Measurements from ENCODE around the gene MT1B. TPM values are rescaled to one million over a fixed set of nuclear protein-coding genes. Genes with fewer than 3 reads are reported as not detected.

MT1B gene
- total RNA-seq: not detected in 2 replicates

DNA sequence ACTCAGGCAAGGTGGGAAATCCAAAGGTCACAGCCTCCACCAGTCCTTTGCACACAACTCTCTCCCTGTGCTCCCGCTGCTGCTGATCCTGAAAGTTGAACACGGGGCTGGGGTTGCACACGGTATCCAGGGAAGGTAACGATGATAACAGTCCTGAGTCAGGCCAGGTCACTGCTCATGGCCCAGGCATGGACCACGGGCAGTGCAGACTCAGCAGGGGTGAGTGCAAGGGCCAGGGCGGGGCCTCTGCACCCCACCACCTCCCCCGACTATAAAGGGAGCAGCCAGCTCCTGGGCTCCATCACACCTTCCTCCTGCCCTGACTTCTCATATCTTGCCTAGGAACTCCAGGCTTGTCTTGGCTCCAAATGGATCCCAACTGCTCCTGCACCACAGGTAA lies at the start of gene MT1B:
Gene MT1B, plus strand, starts transcription at position 301 of the 400 bp plus-strand sequence. Its CDS starts 68 bp downstream, at position 369.

DNA sequence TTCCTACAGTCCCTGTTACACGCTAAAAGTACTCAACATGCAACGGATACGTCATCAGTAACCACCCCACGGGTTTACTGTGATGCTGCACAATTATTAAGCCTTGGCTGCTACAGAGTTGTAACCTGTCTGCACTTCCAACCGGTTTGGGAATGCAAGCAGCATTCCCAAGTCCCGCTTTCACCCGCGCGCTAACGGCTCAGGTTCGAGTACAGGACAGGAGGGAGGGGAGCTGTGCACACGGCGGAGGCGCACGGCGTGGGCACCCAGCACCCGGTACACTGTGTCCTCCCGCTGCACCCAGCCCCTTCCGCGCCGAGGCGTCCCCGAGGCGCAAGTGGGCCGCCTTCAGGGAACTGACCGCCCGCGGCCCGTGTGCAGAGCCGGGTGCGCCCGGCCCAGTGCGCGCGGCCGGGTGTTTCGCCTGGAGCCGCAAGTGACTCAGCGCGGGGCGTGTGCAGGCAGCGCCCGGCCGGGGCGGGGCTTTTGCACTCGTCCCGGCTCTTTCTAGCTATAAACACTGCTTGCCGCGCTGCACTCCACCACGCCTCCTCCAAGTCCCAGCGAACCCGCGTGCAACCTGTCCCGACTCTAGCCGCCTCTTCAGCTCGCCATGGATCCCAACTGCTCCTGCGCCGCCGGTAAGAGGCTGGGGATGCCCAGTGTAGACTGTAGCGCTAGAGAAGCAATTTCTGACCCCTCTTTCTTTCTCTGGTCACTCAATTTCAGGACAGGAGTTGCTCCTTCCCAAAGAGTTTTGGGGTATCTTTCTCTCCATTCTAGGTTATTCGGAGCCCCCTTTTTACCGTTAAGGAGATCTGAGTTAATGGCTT lies 43.4 kb upstream of the MT1B start, which contains the start of gene MT2A:
Gene MT2A, plus strand, starts transcription at position 542 of the 833 bp plus-strand sequence. Its CDS starts 72 bp downstream, at position 614.

GRCh38 chr16:56625140-56625942 lies 26.3 kb upstream of the MT1B start, which contains the start of gene MT1E:
TSS of gene MT1E (plus strand) at chr16:56625781. CDS start at chr16:56625852, 71 bp downstream.

GRCh38 chr16:56632156-56632847 lies 19.4 kb upstream of the MT1B start, which contains the start of gene MT1M:
TSS of gene MT1M (plus strand) at chr16:56632659. CDS start at chr16:56632732, 73 bp downstream.

DNA sequence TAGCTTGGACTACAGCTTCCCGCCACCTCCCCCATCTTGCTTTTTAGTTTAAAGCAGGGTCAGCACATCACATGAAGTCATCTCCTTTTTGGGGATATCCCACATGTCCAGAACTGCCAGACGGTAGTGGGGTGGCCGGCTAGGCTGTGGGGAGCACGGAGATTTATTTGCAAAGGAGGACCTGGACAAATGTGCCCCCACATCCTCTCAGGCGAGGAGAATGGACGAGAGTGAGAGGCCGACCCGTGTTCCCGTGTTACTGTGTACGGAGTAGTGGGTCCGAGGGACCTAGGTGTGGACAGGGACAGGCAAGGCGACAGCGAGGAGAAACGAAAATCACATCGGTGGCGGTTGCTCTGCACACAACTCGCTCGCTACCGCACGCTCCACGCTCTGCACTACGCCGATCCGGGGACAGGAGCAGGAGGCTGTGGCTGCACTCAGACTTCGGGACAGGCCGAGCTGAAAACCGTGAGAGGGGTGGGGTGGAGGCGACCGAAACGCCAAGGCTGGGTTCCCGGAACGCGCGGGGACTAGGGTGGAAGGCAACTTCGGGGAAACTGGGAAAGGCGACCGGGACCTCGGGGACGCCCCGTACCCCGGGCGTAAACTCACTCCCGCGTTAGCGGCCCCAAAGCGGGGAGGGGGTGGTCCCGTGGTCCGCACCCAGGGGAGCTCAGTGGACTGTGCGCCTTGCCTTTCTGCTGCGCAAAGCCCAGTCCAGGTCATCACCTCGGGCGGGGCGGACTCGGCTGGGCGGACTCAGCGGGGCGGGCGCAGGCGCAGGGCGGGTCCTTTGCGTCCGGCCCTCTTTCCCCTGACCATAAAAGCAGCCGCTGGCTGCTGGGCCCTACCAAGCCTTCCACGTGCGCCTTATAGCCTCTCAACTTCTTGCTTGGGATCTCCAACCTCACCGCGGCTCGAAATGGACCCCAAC lies 13.6 kb upstream of the MT1B start, which contains the start of gene MT1A:
Gene MT1A, plus strand, starts transcription at position 853 of the 937 bp plus-strand sequence. Its CDS starts 73 bp downstream, at position 926.

DNA sequence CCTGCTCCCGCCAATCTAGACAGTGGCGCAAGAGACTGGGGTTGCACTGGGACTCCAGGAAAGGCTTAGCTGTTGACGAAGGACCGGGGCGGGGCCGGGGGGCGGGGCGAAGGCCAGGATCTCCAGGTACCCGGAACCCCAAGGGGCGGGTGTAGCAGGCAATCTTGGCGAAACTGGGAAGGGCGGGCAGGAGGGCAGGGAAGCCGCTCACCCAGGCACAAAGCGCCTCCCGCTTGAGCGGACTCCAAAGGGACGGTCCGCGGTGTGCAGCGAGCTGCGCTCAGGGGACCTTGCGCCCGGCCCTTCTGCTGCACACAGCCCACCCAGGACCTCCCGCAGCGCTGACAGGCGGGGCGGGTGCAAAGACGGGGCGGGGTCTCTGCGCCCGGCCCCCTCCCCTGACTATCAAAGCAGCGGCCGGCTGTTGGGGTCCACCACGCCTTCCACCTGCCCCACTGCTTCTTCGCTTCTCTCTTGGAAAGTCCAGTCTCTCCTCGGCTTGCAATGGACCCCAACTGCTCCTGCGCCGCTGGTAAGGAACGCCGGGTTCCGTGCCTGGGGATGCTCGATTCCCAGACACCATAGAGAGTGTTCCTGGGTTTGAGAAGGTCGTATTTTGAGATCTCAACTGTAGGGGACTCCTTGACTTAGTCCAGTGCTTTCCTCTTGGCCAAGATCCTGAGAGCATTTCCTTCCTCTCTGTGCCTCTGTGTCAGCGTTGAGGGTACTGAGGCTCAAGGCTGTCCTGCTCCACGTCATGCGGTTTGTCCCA lies 6.1 kb downstream of the MT1B start, which contains the start of gene MT1F:
Gene MT1F, plus strand, starts transcription at position 405 of the 772 bp plus-strand sequence. Its CDS starts 100 bp downstream, at position 505.

GRCh38 chr16:56667581-56668571 lies 16.2 kb downstream of the MT1B start, which contains the start of gene MT1G:
TSS of gene MT1G (minus strand) at chr16:56668065. CDS start at chr16:56667993, 72 bp downstream.

DNA sequence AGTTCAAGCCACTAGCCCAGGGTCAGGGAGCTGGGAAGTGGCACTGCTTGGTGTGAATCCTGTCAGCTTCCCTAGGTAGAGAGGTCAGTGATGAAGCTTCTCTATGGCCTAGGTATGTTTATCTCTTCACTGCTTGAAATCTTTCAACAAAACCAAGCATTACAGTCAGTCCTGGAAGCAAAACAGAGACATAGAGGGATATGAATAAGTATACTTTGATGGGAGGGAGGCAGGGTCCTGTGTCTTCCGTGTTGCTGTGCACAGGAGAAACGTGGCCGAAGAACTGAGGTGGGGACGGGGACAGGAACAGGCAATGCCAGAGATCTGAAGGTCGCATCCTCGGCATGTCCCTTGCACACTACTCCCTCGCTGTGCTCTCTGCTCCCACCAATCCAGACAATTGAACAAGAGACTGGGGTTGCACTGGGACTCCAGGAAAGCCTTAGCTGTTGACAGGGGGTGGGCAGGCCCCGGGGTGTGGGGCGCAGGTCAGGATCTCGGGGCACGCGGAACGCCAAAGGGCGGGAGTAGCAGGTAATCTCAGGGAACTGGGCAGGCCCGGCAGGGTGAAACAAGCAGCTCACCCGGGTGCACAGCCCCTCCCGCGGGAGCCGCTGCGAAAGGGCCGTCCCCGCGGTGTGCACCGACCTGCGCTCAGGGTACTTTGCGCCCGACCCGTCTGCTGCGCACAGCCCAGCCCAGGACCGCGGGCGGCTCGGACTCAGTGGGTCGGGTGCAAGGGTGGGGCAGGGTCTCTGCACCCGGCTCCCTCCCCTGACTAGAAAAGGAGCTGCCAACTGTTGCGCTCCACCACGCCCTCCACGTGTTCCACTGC lies 17.5 kb downstream of the MT1B start, which contains the start of gene MT1H:
Gene MT1H, plus strand, starts transcription at position 810 of the 835 bp plus-strand sequence. CDS start 71 bp downstream, outside the sequence.

DNA sequence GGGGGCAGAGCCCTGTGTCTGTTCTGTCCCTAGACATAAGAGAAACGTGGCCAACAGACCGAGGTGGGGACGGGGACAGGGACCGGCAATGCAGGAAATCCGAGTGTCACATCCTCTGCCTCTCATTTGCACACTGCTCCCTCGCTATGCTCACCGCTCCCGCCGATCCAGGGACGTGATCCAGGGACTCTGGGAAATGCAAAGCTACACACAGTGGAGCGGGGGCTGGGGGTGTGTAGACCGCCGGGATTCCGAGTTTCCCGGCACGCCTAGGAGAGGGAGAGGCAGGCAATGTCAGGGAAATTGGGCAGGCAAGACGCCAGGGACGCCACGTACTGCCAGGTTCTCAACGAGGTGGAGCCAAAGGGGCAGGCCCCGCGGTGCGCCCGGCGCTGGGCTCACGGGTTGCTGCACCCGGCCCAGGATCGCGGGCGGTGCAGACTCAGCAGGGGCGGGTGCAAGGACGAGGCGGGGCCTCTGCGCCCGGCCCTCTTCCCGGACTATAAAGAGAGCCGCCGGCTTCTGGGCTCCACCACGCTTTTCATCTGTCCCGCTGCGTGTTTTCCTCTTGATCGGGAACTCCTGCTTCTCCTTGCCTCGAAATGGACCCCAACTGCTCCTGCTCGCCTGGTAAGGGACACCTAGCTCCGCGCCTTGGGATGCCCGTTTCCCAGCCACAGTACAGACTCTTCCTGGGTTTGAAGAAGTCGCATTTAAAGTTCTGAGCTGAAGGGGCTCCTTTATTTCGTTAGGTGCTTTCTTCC lies 30.4 kb downstream of the MT1B start, which contains the start of gene MT1X:
Gene MT1X, plus strand, starts transcription at position 532 of the 764 bp plus-strand sequence. Its CDS starts 71 bp downstream, at position 603.

Other genes with a start within 250 kb of the MT1B start
- 235 and 267 TPM in 2 replicates for gene AMFR, start 226.3 kb upstream of the MT1B start, total RNA-seq
- 39.6 and 59.7 TPM in 2 replicates for gene NUDT21, start 200.6 kb upstream of the MT1B start, total RNA-seq
- 63.6 and 156 TPM in 2 replicates for gene OGFOD1, start 200.3 kb upstream of the MT1B start, total RNA-seq
- gene BBS2, start 131.9 kb upstream of the MT1B start, total RNA-seq: 57.6 and 62.5 TPM in 2 replicates
- not detected in 2 replicates for gene MT4, start 86.8 kb upstream of the MT1B start, total RNA-seq
- gene MT3, start 62.4 kb upstream of the MT1B start, total RNA-seq: not detected in 2 replicates
- gene MT2A, start 43.3 kb upstream of the MT1B start, total RNA-seq: 15.4 and 173 TPM in 2 replicates
- 74.2 and 274 TPM in 2 replicates for gene MT1E, start 26.1 kb upstream of the MT1B start, total RNA-seq
- gene MT1M, start 19.2 kb upstream of the MT1B start, total RNA-seq: 0.34 and 0.57 TPM in 2 replicates
- not detected in 2 replicates for gene MT1A, start 13.2 kb upstream of the MT1B start, total RNA-seq
- 1.4 and 4.3 TPM in 2 replicates for gene MT1F, start 6.1 kb downstream of the MT1B start, total RNA-seq
- 0.68 and 3.3 TPM in 2 replicates for gene MT1G, start 16.2 kb downstream of the MT1B start, total RNA-seq
- gene MT1H, start 17.9 kb downstream of the MT1B start, total RNA-seq: not detected in 2 replicates
- gene MT1X, start 30.6 kb downstream of the MT1B start, total RNA-seq: 103 and 1,248 TPM in 2 replicates
- gene NUP93, start 78.2 kb downstream of the MT1B start, total RNA-seq: 55.5 and 57.1 TPM in 2 replicates
- gene SLC12A3, start 213.3 kb downstream of the MT1B start, total RNA-seq: not detected in 2 replicates

All from nasal cavity respiratory epithelium epithelial cell of viscerocranial mucosa (primary cell).